Upper lobe of left lung (tissue), 4 donors: ENCODE measurements around the gene TAGLN.

ENCODE experiments used
- CTCF ChIP-seq, 6 experiments: fragments of 450-650 bp in 4 of 6; fragments of 200-600 bp in 2 of 6; sonication (generic) in 2 of 6; IDR thresholded peaks; one replicate each; pipeline ENCODE4 v1.5.1; 2016 to 2019; ENCODE audit warnings: antibody characterized with exemption in 6 of 6
- POLR2A ChIP-seq, 4 donors: fragments of 450-650 bp; IDR thresholded peaks; one replicate each; pipeline ENCODE4 v1.5.1; 2016 to 2017; ENCODE audit warnings: antibody characterized with exemption in 4 of 4, mild to moderate bottlenecking in 2 of 4

GRCh38 chr11:117160826-117161225 is 38.3 kb upstream of the TAGLN start:
- TF ChIP-seq CTCF (IDR thresholded peaks at IDR 0.05): no peak
- TF ChIP-seq POLR2A (IDR thresholded peaks at IDR 0.05): no peak
